Measurements from ENCODE around the gene TIPIN.
"Not testable (repeated sequence)": the region's sequence is repeated elsewhere in the genome, so short reads cannot be mapped to it uniquely, and the experiment has no call there.

The TIPIN gene

DNA sequence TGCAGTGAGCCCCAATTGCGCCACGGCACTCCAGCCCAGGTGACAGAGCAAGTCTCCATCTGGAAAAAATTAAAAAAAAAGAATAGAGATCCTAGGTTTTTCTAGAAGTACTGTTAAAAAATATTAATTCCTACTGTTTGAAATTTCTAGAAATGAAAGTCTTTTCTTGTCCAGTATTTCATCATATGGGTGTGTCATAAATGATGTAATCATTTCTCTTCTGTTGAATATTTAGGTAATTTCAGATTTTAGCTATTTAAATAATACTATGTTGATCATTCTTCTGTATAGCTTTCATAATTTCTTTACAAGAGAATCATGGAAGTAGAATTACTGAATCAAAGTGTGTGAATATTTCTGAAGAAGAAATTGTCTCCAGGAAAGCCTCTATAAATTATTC, 24.9 kb upstream of the TIPIN start:
- DNase-seq = not testable (repeated sequence)

DNA sequence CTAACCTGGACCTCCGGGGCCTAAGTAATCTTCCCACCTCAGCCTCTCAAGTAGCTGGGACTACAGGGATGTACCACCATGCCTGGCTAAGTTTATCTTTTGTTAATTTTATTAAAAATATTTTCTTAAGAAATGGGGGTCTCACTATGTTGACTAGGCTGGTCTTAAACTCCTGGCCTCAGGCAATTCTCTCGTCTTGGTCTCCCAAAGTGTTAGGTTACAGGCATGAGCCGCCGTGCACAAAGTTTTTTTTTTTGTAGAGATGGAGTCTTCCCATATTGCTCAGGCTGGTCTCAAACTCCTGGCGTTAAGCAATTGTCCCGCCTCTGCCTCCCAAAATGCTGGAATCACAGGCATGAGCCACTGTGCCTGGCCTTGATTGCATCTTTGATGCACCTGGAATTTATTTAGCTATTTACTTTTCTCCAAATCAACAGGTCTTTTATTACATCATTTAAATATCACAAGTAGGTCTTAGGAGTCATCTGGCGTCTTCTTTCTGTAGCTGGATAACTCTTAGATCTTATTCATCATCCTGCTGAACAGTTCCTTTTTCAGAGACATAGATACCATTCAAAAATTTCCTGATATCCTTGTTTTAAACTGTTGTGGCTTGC, 22.4 kb upstream of the TIPIN start:
- no peak for DNase-seq

DNA sequence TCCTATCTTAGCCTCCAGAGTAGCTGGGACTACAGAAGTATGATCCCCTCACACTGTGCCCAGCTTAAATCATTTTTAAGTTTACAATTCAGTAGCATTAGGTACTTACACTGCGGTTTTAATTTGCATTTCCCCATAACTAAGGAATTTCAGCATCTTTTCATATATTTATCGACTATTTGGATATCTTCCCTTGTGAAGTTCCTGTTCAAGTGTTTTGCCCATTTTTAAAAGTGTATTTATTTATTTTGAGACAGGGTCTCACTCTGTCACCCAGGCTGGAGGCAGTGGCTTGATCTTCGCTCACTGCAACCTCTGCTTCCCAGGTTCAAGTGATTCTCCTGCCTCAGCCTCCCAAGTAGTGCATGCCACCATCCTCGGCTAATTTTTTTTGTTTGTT, 17.7 kb upstream of the TIPIN start:
- DNase-seq = no peak

DNA sequence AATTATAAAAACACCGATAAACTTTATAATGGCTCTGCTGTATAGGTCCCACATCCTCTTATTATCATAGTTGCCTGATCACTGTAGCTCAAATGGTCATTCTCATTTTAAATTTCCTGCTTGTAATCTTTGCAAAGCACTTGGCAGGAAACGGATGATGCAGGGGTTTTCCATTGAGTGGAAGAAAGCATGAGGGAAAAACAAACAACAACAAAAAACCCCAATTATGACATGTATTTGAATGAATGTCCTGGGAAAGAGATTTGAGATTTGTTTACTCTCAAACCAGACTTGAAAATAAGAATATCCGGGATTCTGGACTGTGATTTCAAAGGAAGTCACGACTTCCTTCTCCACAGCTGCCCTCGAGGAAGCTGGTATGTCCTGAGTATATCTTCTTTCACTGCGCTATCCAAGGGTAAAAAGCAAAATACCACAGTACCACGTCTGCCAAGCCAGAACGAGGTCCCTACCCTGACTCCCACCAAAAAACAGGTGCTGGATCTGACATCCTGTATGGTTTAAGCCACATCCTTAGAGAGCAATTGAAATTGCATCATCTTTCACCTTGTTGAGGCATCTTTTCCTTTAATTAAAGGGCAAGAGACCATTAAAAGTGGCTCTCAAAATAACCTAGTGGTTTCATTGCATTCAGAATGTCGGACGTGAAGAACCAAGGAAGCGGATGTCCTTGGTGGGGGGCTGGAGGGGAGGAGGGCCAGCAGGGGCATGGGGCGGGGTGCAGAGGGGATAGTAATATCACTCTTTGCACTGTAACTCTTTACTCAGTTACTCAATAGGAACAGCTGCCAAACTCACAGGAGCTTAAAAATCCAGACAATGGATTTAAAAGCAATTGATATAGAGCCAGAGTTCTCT, 13.5 kb upstream of the TIPIN start:
- no peak for DNase-seq

DNA sequence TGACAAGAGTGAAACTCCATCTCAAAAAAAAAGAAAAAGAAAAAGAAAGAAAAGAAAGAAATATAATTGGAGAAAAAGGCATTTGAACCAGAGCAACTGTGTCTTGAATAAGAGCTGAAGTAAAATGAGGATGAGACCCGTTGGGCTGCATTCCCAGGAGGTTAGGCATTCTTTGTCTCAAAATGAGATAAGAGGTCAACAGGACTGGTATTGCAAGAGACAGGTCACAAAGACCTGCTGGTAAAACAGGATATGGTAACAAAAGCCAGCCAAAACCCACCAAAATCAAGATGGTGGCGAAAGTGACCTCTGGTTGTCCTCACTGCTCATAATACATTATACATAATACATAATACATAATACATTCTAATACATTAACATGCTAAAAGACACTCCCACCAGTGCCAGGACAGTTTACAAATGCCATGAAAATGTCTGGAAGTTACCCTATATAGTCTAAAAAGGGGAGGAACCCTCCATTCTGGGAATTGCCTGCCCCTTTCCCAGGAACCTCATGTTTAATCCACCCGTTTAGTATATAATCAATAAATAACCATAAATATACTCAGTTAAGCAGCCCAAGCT, 8.6 kb upstream of the TIPIN start:
- no peak for DNase-seq

DNA sequence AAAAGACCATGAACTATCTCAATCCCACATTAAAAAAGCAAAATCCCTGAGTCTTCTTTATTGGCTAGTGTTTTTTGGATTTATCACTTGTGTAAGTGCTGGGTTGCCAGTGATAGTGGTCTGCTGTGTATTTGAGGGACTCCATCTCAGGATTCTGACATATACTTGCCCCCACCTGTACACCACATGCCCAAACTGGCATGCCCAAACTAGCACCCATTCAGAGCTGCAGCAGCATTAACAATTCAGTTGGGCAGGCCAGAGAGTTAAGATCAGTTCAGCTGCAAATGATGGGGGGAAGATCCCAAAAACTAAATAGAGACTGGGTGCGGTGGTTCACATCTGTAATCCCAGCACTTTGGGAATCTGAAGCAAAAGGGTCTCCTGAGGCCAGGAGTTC, 6.3 kb upstream of the TIPIN start:
- no peak for DNase-seq

DNA sequence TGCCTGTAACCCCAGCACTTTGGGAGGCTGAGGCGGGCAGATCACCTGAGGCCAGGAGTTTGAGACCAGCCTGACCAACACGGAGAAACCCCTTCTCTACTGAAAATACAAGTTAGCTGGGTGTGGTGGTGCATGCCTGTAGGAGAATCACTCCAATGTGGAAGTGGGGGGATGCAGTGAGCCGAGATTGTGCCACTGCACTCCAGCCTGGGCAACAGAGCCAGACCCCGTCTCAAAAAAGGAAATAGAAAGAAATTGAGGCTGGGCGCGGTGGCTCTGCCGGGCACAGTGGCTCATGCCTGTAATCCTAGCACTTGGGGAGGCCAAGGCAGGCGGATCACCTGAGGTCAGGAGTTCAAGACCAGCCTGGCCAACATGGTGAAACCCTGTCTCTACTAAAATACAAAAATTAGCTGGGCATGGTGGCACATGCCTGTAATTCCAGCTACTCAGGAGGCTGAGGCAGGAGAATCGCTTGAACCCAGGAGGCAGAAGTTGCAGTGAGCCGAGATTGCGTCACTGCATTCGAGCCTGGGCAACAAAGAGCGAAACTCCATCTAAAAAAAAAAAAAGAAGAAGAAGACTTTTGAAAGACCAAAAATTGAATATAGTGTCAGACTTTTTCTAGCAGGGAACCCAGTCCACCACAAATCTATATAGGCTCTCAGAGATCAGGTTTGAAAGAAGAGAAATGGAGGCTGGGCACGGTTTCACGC, 5.4 kb upstream of the TIPIN start:
- not testable (repeated sequence) for DNase-seq

DNA sequence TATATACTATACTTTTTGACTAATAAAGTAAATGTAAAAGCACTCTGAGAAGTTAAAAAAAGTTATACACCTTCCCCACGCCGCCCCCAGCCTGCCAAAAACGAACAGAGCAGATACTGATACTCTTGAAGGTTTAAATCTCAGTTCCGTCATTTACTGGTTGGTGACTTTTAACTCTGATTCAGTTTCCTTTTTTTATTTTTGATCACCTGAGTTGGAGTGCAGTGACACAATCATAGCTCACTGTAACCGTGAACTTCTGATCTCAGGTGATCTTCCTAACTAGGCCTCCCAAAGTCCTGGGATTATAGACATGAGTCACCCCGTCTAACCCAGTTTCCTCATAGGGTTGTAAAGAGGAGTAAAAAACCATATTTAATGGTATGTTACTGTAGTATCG, 3.3 kb upstream of the TIPIN start:
- DNase-seq = no peak

DNA sequence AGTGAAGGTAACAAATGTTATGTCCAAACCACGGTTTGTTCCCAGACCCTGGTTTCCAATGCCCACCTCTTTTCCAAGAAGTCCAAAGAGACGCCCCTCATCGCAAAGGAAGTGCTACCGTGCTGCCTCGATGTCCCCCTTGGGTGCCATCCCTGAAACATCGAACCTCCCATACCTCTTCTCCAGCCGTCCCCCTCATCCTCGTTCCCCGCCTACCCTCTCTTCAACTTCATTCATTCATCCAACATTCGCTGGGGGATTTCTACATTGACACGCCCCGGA, 467 bp downstream of the TIPIN start:
- no peak for DNase-seq

DNA sequence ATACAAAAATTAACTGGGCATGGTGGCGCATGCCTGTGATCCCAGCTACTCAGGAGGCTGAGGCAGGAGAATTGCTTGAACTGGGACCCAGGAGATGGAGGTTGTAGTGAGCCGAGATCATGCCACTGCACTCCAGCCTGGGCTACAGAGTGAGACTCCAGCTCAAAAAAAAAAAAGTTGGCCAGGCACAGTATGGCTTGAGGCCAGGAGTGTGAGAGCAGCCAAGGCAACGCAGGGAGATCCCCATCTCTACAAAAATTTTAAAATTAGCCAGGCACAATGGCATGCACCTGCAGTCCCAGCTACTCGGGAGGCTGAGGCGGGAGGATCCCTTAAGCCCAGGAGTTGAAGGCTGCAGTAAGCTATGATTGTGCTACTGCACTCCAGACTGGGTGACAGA, 8.0 kb downstream of the TIPIN start:
- DNase-seq = not testable (repeated sequence)

DNA sequence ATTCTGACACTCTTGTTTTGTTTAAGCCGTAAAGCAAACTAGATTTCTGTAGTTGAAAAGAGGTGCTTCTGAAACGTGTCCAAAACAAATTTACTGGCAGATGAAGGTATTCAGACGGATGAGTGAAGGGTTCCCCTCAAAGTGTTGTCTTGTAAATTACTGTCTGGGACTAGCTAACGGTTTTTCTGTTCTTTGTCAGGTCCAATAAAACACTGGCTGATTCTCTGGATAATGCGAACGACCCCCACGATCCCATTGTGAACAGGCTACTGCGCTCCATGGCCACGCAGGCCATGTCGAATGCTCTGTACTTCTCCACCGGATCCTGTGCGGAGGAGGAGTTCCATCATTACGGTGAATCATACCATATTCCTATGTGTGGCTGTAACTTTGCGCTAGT, 27.7 kb downstream of the TIPIN start:
- DNase-seq = no peak

DNA sequence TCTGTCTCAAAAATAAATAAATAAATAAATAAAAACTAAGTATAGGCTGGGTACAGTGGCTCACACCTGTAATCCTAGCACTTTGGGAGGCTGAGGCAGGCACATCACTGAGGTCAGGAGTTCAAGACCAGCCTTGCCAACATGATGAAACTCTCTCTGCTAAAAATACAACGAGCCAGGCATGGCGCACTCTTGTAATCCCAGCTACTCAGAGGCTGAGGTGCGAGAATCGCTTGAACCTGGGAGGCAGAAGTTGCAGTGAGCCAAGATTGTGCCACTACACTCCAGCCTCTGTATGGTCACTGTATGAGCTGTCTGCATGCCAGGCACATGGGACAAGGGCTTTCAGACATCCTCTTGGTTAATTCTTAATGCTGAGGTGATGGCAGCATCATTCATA, 28.7 kb downstream of the TIPIN start:
- no peak for DNase-seq

DNA sequence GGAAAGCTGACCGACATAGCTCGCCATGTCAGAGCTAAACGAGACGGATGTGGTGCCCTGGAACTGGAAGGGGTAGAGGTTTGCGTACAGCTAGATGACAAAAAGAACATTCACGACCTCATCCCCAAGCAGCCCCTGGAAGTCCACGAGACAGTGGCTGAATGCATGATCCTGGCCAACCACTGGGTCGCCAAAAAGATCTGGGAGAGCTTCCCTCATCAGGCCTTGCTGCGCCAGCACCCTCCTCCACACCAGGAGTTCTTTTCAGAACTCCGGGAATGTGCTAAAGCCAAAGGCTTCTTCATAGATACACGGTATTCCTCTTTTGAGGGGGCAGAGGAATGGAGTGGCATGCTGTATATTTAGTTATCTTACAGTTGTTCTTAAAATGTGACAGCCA, 30.4 kb downstream of the TIPIN start:
- DNase-seq = no peak

DNA sequence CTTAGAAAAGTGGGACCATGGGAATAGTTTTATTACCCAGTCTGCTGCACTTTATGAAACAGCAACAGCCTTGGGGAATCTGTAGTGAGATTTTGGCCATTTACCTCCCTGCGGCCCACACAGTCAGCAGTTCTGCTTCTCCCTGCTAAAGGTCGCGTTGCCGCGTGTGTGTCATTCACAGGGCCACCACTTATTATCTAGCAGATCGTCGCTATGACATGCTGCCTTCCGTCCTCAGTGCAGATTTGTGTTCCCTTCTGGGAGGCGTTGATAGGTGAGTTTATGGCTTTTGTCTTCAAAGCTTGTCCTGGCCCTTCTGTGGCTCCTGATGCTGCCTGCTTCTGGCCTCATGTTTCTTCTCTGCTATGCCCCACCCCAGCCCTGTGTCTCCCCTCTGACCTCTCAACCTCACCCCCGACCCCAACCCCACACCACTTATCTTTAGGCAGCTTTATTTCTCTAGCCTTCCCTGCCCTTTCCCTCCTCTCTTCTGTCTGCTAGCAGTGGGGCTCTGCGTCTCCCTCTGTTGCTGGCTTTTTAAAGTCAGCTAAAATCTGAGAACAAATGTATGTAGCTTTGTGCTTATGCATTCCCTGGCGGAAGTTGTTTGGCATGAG, 33.1 kb downstream of the TIPIN start:
- DNase-seq = no peak

DNA sequence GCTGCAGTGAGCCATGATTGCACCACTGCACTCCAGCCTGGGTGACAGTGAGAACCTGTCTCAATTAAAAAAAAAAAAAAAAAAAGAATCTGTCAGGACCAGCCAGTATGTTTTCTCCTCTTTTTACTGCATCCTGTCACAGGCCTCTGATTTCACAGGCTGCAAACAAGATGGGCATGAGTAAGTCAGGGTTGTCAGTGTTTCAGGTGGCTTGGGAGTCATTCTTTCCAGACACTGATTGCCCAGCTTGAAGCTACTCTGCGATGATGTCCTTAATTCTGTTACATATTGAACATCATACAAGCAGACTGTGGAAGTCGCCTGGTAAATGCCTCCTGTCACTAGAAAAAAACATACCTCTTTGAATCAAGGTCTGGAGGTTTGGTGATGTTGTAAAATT, 44.3 kb downstream of the TIPIN start:
- no peak for DNase-seq

DNA sequence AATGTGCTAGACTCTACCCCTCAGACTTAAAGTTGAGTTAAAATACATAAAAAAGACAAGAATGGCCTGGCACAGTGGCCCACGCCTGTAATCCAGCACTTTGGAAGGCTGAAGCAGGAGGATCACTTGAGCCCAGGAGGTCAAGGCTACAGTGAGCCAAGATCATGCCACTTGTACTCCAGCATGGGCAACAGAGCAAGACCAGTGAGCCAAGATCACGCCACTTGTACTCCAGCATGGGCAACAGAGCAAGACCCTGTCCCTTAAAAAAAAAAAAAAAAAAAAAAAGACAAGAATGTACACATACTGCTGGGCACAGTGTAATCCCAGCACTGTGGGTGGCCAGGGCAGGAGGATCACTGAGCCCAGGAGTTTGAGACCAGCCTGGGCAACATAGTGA, 45.7 kb downstream of the TIPIN start:
- no peak for DNase-seq

DNA sequence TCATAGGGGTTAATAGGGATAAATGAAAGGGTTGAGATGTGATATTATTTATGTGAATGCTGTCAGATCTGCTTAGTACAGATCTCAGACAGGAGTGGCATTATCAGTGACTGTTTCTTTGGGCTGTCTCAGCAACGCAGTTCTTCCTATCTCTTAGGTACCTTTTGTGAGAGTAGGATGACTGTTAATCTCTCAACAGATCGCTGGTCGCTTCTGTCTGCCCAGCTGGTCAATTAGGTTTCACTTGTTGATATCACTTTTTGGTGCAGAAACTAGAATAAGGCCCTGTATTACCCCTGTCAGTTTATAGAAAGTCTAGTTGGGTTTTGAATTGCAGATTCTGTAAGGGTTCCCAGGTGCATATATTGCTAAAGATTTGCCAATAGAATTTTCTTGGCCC, 46.7 kb downstream of the TIPIN start:
- DNase-seq = no peak

DNA sequence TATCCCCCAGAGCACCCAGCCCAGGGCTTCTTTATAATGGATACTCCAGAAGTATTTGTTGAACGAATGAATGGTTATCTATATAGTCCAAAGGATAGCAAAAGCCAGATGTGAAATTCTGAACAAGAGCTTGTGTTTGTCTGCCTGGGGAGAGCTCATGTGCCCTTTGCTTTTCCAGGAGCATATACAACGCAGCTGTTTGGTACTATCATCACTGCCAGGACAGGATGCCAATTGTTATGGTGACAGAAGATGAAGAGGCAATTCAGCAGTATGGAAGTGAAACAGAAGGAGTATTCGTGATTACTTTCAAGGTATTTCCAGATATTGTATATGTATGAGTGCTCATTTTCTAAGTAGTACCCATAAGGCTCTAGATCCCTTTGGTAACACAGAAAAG, 48.0 kb downstream of the TIPIN start:
- no peak for DNase-seq

DNA sequence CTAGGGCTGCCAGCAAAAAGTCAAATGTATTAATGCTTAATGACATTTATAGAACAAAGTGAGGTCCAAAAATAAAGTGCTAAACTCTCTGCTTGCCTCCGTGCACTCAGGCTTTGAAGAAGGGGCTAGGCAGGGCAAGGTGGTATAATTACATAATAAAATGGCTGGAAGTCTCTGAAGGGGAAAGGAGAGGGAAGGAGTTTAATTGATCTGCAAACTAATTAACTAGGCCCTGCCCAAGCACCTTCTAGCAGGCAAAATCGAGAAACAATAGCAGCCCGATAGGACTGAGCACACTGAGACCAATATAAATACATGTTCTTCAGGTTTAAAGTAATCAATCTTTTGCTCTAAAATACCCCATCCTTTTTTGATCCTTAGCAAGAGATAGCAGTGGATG, 50.1 kb downstream of the TIPIN start:
- no peak for DNase-seq

DNA sequence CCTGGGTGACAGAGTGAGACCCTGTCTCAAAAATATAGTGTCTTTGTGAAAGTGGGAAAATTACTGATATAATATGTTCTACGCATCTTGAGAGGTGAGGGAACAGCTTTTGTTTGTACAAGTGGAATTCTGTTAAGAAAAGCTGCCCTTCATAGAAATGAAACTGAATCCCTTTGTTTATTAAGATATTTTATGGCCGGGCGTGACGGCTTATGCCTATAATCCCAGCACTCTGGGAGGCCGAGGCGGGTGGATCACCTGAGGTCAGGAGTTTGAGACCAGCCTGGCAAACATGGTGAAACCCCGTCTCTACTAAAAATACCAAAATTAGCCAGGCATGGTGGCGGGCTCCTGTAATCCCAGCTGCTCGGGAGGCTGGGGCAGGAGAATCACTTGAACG, 52.1 kb downstream of the TIPIN start:
- not testable (repeated sequence) for DNase-seq

DNA sequence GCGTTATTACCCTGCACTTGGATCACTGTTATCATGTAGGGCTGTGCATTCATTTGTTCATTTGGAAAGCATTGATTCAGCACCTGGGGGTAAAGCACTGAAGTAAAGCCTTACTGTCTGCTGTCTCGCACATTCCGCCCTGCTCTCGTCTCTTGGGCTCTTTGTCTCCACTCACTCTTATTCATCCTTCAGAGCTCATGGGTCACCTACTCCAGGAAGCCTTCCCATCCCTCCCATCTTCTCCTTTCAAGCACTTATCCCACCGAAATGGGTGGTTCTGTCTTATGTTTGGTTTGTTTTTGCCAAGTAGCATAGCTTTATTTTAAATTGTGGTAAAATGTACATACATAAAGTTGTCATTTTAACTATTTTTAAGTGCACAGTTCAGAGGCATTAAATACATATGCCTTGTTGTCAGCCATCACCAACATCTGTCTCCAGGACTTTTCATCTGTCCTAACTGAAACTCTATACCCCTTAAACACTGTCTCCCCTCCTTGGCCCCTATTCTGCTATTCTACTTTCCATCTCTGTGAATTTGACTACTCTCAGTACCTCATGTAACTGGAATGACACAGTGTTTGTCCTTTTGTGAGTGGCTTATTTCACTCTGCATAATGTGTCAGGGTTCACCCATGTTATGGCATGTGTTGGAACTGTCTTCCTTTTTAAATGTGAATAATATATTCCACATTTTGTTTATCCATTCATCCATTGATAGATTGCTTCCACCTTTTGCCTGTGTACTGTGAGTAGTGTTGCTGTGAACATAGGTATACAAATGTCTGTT, 53.8 kb downstream of the TIPIN start:
- no peak for DNase-seq

DNA sequence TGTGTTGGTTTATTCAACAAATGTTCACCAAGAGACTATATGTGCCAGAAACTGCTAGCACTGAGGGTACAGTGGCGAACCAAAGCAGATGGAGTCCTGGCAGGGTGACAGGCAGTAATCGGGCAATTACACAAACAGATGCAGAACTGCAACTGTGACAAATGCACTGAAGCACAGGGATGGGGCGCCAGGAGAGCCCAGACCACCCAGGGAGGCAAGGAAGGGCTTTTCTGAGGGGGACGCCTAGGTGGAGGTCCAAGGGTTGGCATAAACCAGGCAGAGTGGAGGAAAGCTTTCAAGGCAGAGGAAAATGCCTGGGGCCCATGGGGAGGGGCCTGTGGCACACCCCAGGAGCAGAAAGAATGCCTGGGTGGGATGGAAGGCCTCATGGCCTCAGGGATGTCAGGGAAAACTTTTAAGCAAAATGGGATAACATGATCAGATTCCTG, 57.7 kb downstream of the TIPIN start:
- no peak for DNase-seq

DNA sequence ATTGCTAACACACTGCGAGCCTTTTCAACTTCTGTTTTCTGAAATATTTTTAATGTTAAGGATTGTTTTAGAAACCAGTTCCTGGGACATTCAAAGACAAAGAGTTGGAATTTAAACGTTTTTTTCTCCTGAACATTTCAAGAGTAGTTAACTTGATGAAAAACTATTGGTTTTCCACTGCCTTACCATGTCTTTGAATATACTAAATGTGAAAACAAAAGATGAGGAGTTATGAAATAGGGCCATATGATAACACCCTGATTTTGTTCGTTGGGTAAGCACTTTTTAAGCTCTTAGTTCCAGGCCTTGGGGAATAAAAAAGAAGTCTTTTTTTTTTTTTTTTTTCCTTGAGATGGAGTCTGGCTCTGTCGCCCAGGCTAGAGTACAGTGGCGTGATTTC, 60.3 kb downstream of the TIPIN start:
- no peak for DNase-seq
